Tibial artery (tissue), 4 donors: Measurements from ENCODE around the gene ZNF837.

Experiments used
- DNase-seq, 2 donors: peaks; one replicate each; pipeline ENCODE4 v3.0.0-alpha.2; 2019
- H3K27ac ChIP-seq, 2 donors: fragments of 200-600 bp; sonication (generic) in 1 of 2; 1 replicate in 1 of 2; 2 replicates in 1 of 2; pipeline ENCODE4 v1.5.1; 2018 to 2019; ENCODE audit warnings: mild to moderate bottlenecking in 1 of 2
- H3K27me3 ChIP-seq, 2 donors: fragments of 200-600 bp; sonication (generic) in 1 of 2; one replicate each; pipeline versions ENCODE4 v1.5.1 to v1.6.0; 2016 to 2019
- H3K36me3 ChIP-seq, 3 donors: fragments of 200-600 bp; sonication (generic) in 2 of 3; one replicate each; pipeline ENCODE4 v1.5.1; 2016 to 2019; ENCODE audit warnings: mild to moderate bottlenecking in 2 of 3
- H3K4me1 ChIP-seq, 4 donors: fragments of 200-600 bp; sonication (generic) in 2 of 4; 1 replicate in 3 of 4; 2 replicates in 1 of 4; pipeline ENCODE4 v1.5.1; 2016 to 2019
- H3K4me3 ChIP-seq, 2 donors: fragments of 200-600 bp; sonication (generic) in 1 of 2; 1 replicate in 1 of 2; 2 replicates in 1 of 2; pipeline ENCODE4 v1.5.1; 2018 to 2019; ENCODE audit warnings: mild to moderate bottlenecking in 2 of 2
- H3K9me3 ChIP-seq, 3 donors: fragments of 200-600 bp; sonication (generic) in 1 of 3; one replicate each; pipeline ENCODE4 v1.5.1; 2016 to 2019
- intact Hi-C: fragments of 100-400 bp; cut with DNase I; formaldehyde crosslinking; loops from one replicate; pipeline ENCODE4 v1.15.0; 2023; ENCODE audit warnings: low total_unique reads
- TF ChIP-seq, protein P1 (sequence below), 2 experiments: fragments of 200-600 bp in 1 of 2; fragments of 450-650 bp in 1 of 2; IDR thresholded peaks; one replicate each; pipeline ENCODE4 v1.5.1; 2017 to 2019; ENCODE audit warnings: antibody characterized with exemption in 2 of 2, mild to moderate bottlenecking in 1 of 2, moderate library complexity in 1 of 2

ZNF837 gene

DNA sequence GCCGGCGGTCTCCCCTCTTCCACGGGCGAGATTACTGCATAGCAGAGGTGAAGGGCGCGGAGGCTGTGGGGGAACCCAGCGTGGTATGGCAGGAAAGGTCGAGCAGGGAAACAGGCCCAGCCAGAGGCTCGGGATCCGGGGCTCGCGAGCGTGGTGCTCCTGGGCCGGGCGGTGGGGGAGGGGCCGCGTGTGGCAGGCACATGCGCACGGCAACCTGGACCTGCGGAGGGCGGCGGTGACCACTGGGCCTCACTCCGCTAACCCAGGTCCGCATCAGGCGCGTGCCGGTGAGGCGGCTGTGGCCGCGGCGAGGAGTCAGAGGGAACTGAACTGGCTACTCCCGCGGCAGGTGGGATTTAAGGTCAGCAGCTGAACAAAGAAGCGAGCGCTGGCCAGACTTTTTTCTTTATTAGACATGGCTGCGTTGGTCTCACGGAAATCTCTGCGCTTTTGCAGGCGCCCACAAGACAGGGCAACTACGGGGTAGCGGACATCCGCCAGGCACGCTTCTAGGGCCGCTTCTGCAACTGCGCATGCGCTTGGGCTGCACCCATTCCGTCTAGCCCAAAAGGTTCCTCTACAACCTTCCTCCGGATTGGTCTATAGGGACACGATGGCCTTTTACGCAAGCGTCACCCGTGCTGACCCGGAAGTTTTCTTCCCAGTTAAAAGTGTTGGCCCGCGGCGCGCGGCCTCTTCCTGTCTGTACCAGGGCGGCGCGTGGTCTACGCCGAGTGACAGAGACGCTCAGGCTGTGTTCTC lies 5.9 kb upstream of the ZNF837 start, which contains the start of gene RPS5:
Gene RPS5, plus strand, starts transcription at position 694 of the 762 bp plus-strand sequence. CDS start 869 bp downstream, outside the sequence.
- Histone ChIP-seq H3K9me3 (no peaks in the 10 kb centered on the region), H3K4me3 (peak within 1 kb of the TSS; percentile 78 to 83), H3K4me1 (peaks cover 0 to 41% (median 32%) of the 10 kb centered on the region in 4 donors), H3K27me3 (no peaks in the 10 kb centered on the region), H3K36me3 (peaks cover 14 to 37% (median 17%) of the 10 kb centered on the region in 3 donors), H3K27ac (peak within 1 kb of the TSS; percentile 95 to 96)
- TF ChIP-seq, protein P1, sequence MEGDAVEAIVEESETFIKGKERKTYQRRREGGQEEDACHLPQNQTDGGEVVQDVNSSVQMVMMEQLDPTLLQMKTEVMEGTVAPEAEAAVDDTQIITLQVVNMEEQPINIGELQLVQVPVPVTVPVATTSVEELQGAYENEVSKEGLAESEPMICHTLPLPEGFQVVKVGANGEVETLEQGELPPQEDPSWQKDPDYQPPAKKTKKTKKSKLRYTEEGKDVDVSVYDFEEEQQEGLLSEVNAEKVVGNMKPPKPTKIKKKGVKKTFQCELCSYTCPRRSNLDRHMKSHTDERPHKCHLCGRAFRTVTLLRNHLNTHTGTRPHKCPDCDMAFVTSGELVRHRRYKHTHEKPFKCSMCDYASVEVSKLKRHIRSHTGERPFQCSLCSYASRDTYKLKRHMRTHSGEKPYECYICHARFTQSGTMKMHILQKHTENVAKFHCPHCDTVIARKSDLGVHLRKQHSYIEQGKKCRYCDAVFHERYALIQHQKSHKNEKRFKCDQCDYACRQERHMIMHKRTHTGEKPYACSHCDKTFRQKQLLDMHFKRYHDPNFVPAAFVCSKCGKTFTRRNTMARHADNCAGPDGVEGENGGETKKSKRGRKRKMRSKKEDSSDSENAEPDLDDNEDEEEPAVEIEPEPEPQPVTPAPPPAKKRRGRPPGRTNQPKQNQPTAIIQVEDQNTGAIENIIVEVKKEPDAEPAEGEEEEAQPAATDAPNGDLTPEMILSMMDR (IDR thresholded peaks at IDR 0.05) = peak in 1 of 2 experiments; percentile 16
- peak; percentile 97 to 98 for DNase-seq
- intact Hi-C loops = no loop called here

DNA sequence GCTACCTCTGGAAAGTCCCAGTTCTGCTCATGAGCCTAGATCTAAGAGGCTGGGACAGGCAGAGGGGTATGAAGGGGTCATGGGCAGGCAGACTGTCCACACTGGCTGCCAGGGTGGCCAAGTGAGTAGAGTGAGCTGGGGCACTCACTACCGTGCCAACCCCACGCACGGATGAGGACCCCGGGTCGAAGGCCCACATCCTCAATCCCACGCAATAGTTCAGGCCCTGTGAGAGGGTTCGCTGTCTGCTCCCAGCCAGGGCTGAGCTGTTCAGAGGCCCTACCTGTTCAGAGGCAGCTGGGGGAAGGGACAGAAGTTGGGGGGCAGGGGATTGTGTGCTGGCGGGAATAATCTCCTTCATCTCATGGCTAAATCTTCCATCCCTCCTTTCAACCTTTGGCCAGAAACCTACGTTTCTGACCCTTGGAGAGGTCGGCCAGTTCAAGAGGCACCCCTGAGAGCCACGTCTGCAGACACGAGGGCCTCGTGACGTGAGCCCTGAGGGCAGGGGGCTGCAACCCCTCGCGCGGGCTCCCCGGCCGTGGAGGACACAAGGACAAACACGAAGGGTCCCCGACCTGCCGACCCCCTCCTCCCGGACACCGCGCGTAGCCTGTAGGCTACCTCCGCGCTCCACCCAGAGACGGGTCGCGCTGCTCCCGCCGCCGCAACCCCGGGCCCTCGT lies 5.2 kb upstream of the ZNF837 start:
- Histone ChIP-seq H3K27ac (peak overlapping the region; percentile 95 to 96), H3K27me3 (no peaks in the 10 kb centered on the region), H3K36me3 (peaks cover 6 to 30% (median 17%) of the 10 kb centered on the region in 3 donors), H3K4me3 (peak overlapping the region; percentile 78 to 83), H3K9me3 (no peaks in the 10 kb centered on the region), H3K4me1 (peaks cover 0 to 45% (median 36%) of the 10 kb centered on the region in 4 donors)
- TF ChIP-seq, protein P1 (IDR thresholded peaks at IDR 0.05) = no peak
- intact Hi-C loops = no loop called here
- no peak for DNase-seq

DNA sequence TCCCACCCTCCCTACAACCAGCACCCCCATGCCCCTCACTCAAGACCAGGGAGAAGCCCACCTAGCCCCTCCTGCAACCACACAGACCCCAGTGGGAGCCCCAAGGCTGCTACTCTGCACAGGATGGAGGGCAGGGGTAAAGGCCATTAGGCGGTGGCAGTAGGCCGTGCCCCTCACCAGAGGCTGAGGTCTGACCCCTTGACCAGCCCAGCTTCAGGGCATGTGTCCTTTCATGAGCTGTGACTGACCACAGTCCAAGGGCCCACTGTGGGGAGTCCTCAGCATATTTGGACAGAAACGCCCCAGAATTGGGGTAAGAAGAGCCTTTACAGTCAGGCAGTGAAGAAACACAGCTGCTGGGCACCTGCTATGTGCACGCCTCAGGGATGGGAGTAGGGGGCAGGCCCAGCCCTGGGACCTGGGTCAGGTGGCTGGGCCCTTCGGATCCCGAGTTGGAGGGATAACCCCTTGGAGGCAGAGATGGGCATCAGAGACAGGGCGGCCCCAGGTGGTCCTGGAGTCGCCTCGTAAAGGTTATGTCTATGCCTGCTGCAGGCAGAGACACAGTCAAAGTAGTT lies 4.6 kb upstream of the ZNF837 start:
- intact Hi-C loops = no loop called here
- Histone ChIP-seq H3K4me1 (peaks cover 0 to 43% (median 36%) of the 10 kb centered on the region in 4 donors), H3K4me3 (peak overlapping the region; percentile 78 to 83), H3K27ac (peak overlapping the region; percentile 95 to 96), H3K27me3 (no peaks in the 10 kb centered on the region), H3K9me3 (no peaks in the 10 kb centered on the region), H3K36me3 (peaks cover under 1 to 24% (median 17%) of the 10 kb centered on the region in 3 donors)
- TF ChIP-seq, protein P1 (IDR thresholded peaks at IDR 0.05) = no peak
- DNase-seq = no peak

DNA sequence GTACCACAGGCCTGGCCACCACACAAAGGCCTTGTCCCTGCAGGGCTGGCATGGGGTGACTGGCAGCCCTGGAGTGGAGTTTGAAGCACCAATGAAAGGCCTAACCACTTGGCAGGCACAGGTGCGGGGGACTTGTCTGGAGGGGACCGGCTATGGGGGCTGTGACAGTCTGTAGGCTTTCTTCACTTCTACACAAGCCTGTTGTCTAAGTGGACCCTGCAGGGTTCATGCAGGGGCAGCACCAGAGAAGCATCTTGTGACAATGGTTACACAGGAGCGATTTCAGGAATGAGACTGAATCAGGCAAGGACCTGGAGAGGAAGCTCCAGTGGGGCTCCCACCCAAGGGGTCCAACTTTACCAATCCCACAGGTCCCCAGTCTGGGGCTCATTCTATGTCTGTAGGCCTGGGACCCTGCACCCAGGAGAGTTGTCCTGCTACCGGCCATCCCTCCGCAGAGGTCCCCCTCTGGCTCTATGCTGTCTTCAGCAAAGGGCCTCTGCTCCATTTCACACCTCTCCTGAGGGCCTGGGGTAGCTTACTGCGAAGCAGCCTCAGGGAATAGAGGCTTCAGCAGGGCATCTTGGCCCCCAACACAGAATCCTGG lies 2.3 kb upstream of the ZNF837 start:
- Histone ChIP-seq H3K4me3 (no peak overlapping the region), H3K4me1 (peaks cover 6 to 46% (median 41%) of the 10 kb centered on the region in 4 donors), H3K27me3 (no peaks in the 10 kb centered on the region), H3K27ac (no peak overlapping the region), H3K36me3 (peaks cover 0 to 2% (median 0%) of the 10 kb centered on the region in 3 donors), H3K9me3 (no peaks in the 10 kb centered on the region)
- TF ChIP-seq, protein P1 (IDR thresholded peaks at IDR 0.05) = no peak
- intact Hi-C loops = no loop called here
- DNase-seq = no peak
